Measurements from ENCODE around the gene LTF. TPM values are rescaled to one million over a fixed set of nuclear protein-coding genes. Genes with fewer than 3 reads are reported as not detected.
A peak's percentile ranks its signal among the peaks of the same experiment; 100 is the strongest.

The LTF gene
- total RNA-seq, 1 experiment from 2014 or later: not detected

- no TSS peak for BruUV-seq (replicated peaks)
- POLR2A ChIA-PET (ENCODE audit: unreplicated experiment): interaction anchor here (0.6 kb wide), 1 partner anchor 40 kb away, joined by 13 read pairs; no protein-coding TSS in a partner anchor
- no peak for TF ChIP-seq CTCF (conservative IDR thresholded peaks at IDR 0.05)
- no peak for TF ChIP-seq EZH2 (IDR thresholded peaks at IDR 0.05; ENCODE audit: low read depth)
Measured at GRCh38 chr3:46489875-46490274, 25.2 kb upstream of the LTF start.

GRCh38 chr3:46489381-46489780, 24.7 kb upstream of the LTF start:
- no peak for DNase-seq
- POLR2A ChIA-PET (ENCODE audit: unreplicated experiment): no interaction called here
- no peak overlapping the region for H2AFZ ChIP-seq
- TF ChIP-seq EZH2 (IDR thresholded peaks at IDR 0.05; ENCODE audit: low read depth) (no peak), CTCF (conservative IDR thresholded peaks at IDR 0.05) (no peak)
- H3K27me3 ChIP-seq (ENCODE audit: insufficient read depth, low read depth): no peaks in the 10 kb centered on the region
- CTCF ChIA-PET: interaction anchor here (0.6 to 2.8 kb wide), 10 partner anchors 24 to 834 kb away, joined by 3 to 46 read pairs (median 4); no protein-coding TSS in a partner anchor
- H4K20me1 ChIP-seq (ENCODE audit: insufficient read depth): no peaks in the 10 kb centered on the region
- intact Hi-C loops (cut with micrococcal nuclease; ENCODE audit: unreplicated experiment): loop anchor here (2.0 to 10.0 kb wide), 3 partner anchors 27 to 418 kb away; partner anchors contain the start of gene ALS2CL
- H3K9me2 ChIP-seq (ENCODE audit: insufficient read depth): no peaks in the 10 kb centered on the region
- BruUV-seq (replicated peaks): no TSS peak
- H3K9me3 ChIP-seq (ENCODE audit: insufficient read depth, low read depth): no peaks in the 10 kb centered on the region
- H3K4me2 ChIP-seq: no peak overlapping the region
- H3K27ac ChIP-seq: no peak overlapping the region
- 0 out of 2 replicates have a peak, but pooled peaks cover 4% of the 10 kb centered on the region for H3K4me1 ChIP-seq (replicated peaks; ENCODE audit: insufficient read depth)
- no peaks in the 10 kb centered on the region for H3K79me2 ChIP-seq (ENCODE audit: low read depth)
- H3K4me3 ChIP-seq: no peak overlapping the region
- no peaks in the 10 kb centered on the region for H3F3A ChIP-seq (ENCODE audit: insufficient read depth, low read depth)
- H3K36me3 ChIP-seq (ENCODE audit: low read depth): no peaks in the 10 kb centered on the region

More at GRCh38 chr3:46489875-46490274, 25.2 kb upstream of the LTF start:
- Histone ChIP-seq H3K27me3 (ENCODE audit: insufficient read depth, low read depth) (no peaks in the 10 kb centered on the region), H3K27ac (no peak overlapping the region), H3K9me2 (ENCODE audit: insufficient read depth) (no peaks in the 10 kb centered on the region), H3K4me1 (replicated peaks; ENCODE audit: insufficient read depth) (0 out of 2 replicates have a peak, but pooled peaks cover 4% of the 10 kb centered on the region), H3K4me2 (no peak overlapping the region), H2AFZ (no peak overlapping the region), H3K4me3 (no peak overlapping the region), H4K20me1 (ENCODE audit: insufficient read depth) (no peaks in the 10 kb centered on the region), H3K36me3 (ENCODE audit: low read depth) (no peaks in the 10 kb centered on the region), H3K9me3 (ENCODE audit: insufficient read depth, low read depth) (no peaks in the 10 kb centered on the region), H3K79me2 (ENCODE audit: low read depth) (no peaks in the 10 kb centered on the region), H3F3A (ENCODE audit: insufficient read depth, low read depth) (no peaks in the 10 kb centered on the region)
- DNase-seq: no peak
- CTCF ChIA-PET: interaction anchor here (1.0 to 2.8 kb wide), 4 partner anchors 39 to 171 kb away, joined by 3 to 46 read pairs (median 10); no protein-coding TSS in a partner anchor
- intact Hi-C loops (cut with micrococcal nuclease; ENCODE audit: unreplicated experiment): loop anchor here (2.0 to 10.0 kb wide), 3 partner anchors 27 to 417 kb away; partner anchors contain the start of gene ALS2CL

GRCh38 chr3:46488735-46489361, 24.1 kb upstream of the LTF start:
- TF ChIP-seq EZH2 (IDR thresholded peaks at IDR 0.05; ENCODE audit: low read depth) (no peak), CTCF (conservative IDR thresholded peaks at IDR 0.05) (peak; percentile 94)
- Histone ChIP-seq H3K4me3 (no peak overlapping the region), H4K20me1 (ENCODE audit: insufficient read depth) (no peaks in the 10 kb centered on the region), H3K4me1 (replicated peaks; ENCODE audit: insufficient read depth) (0 out of 2 replicates have a peak, but pooled peaks cover 4% of the 10 kb centered on the region), H3F3A (ENCODE audit: insufficient read depth, low read depth) (no peaks in the 10 kb centered on the region), H3K27ac (no peak overlapping the region), H3K9me2 (ENCODE audit: insufficient read depth) (no peaks in the 10 kb centered on the region), H3K36me3 (ENCODE audit: low read depth) (no peaks in the 10 kb centered on the region), H2AFZ (no peak overlapping the region), H3K9me3 (ENCODE audit: insufficient read depth, low read depth) (no peaks in the 10 kb centered on the region), H3K79me2 (ENCODE audit: low read depth) (no peaks in the 10 kb centered on the region), H3K4me2 (peak overlapping the region; percentile 41; the same call in 1 of the 2 replicates), H3K27me3 (ENCODE audit: insufficient read depth, low read depth) (no peaks in the 10 kb centered on the region)
- no TSS peak for BruUV-seq (replicated peaks)
- DNase-seq: peak; percentile 77 to 94
- ChIA-PET POLR2A (ENCODE audit: unreplicated experiment) (interaction anchor here (0.5 kb wide), 1 partner anchor 1064 kb away, joined by 3 read pairs; no protein-coding TSS in a partner anchor), CTCF (interaction anchor here (0.6 to 2.8 kb wide), 18 partner anchors 8 to 834 kb away, joined by 3 to 46 read pairs (median 4); no protein-coding TSS in a partner anchor)
- intact Hi-C loops (cut with micrococcal nuclease; ENCODE audit: unreplicated experiment): loop anchor here (1.0 to 10.0 kb wide), 5 partner anchors 28 to 418 kb away; partner anchors contain the start of gene ALS2CL
